Hepatic stellate cell (primary cell): ENCODE measurements around the gene SPTSSA.
"Not testable (repeated sequence)": the region's sequence is repeated elsewhere in the genome, so short reads cannot be mapped to it uniquely, and the experiment has no call there.

Source experiments
- DNase-seq: peaks from one replicate; pipeline ENCODE4 v3.0.0; 2011; ENCODE audit warnings: low spot score

Gene SPTSSA

DNA sequence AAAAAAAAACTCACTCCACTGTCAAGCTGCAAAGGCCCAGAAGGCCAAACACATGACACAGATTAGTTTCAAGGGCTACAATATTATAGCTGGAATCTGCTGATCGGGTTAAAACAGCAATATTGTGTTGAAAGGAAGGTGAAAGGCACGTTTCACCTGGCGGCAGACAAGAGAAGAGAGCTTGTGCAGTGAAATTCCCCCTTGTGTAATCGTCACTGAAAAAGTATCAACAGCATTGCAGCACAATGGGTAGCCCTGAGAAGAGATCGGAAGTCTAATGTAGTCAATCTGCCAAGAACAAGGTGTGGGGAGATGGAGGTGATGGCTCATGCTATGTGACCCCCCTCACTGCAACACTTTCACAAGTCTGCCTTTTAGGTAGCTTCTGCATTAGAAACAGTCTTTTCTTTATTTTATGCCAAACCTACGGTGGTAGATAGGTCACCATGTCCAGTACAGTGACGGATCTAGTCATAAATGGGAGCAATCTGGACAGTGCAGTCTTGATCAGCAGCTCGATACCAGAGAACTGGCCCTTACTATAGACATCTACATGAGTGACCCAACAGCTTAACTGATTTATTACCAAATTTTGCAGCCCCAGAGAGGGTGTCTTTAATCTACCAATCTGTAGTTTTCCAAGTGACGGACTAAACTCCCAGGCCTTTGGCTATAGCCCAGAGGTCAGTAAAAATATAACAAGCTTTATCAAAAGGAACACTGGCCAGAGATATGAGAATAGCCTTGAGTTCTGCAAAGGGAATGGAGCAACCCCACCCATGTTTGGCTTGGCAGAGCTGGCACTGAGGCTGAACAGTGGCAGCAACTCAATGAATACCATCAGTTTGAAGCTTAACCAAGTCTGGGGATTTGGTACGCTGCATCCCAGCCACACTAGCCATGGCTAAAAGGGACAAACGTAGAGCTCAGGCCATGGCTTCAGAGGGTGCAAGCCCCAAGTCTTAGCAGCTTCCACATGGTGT, 35.4 kb downstream of the SPTSSA start:
- DNase-seq: no peak

DNA sequence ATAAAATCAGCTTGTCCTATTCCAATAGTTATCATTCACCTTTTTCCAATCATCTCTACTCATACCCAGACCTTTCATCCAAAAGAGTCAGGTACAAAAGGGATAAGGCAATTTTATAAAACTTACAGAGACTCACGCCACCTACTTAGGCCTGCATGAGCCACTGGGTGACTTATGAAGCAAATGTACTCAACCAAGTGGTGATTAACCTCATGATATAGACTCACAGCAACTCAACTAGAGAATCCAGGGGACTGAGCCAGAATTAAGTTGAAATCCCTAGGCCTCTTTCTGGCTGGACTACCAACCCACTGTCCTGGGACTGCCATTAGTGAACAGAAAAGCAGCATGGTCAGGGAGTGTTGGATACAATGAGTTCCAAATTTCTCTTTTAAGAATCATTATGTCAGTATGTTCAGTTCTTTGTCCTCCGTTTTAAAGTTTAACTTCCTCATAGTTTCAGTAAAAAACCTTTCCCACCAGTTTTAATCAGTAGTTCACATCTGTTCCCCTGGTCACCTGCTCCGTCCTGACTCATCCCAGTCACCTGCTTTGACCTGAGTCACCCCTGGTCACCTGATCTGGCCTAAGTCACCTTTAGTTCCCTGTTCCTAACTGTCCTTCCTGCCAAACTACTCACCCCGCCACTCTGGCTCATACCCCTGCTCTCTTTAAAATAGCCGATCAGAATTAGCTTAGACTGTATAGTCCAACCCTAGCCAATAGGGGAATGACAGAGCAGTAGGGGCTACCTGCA, 36.8 kb downstream of the SPTSSA start:
- DNase-seq: no peak

DNA sequence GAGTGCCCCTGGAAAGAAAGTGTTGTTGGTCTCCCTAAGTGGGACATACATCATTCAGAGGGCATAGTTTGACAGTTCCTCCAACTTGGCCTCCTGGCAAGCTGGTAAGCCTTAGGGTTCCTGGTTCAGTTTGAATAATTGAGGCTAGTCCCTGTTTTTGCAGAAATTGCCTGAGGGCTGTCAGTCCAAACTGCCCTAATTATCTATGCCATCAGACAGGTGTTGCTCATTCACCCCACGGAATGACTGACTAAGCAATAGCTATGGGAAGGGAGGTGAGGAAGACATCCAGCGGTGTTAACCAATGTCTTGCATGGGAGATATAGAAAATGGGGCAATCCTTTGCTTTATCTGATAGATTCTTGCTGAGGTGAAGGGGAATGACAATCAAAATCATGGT, 37.6 kb downstream of the SPTSSA start:
- DNase-seq: no peak

DNA sequence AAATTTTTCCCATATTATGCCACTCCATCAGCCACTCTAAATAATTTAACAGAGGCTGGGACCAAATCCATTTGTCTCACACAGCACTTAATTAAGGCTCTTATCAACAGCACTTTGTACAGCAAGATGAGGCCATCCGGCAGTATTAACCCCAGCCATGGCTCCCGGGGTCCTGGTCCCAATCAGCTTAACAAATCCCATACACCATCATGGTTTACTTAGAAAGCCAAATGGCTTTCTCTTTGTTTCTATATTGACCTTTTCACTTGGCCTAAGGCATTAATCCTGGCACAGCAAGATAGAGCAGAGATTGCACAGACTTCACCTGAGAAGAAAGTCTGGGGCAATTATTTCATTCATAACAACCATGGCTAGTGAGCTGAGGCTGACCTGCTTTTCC, 38.6 kb downstream of the SPTSSA start:
- DNase-seq: no peak

DNA sequence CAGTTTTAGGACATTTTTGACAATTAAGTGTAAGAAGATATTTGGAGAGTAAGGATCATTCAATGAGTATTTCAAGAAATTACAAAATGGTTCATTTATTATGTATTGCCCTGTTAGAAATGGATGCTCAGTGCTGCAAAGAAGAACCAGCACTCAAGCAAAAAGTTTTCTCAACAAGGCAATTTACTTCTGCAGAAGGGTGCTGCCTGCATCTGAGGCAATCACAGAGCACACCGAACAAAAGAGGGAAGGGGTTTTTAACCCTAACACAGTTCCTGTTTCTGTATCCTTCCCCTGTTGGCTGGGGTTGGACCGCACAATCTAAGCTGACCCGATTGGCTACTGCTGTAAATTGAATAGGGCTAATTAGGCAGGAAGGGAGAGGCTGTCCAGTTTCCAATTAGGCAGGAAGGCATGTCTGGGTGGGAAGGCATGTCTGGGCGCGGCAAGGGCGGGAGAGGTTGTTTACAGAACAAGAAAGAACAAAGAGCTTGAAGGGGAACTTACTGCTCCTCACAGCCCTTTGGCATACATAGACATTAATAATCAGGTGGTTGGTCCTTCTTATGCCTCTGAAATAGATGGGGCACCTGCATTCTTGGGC, 41.4 kb downstream of the SPTSSA start:
- DNase-seq: no peak

DNA sequence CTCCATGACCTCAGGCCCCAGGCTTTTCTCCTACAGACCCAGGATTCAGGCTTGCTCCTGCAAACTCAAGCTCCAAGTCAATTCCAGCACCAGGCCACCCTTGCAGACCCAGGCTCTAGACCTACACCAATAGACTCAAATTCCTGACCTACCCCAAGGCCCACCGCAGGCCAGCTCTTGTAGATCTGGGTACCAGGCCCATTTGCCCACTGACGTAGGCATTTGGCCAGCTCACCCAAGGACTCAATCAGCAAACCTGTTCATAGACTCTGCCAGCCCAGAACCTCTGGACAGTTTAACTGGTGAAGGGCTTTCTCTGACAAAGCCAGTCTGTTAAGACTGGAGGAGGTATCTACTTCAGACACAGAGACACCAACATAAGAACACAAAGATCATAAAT, 52.3 kb downstream of the SPTSSA start:
- DNase-seq: no peak

DNA sequence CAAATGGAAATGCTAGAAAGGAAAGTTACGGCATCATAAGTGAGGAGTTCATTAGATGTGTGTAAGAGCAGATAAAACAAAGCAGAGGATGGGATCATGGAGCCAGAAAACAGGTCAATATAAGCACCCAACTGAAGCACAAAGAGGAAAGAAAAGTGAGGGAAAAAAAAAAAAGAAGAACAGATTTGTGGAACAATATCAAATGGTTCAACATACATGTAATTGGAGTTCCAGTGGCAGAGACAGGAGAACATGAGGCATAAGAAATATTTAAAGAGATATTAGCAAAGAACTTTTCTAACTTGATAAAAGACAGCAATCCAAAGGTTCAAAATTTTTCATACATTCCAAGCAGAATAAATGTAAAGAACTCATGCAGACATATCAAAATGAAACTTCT, 54.1 kb downstream of the SPTSSA start:
- no peak for DNase-seq

DNA sequence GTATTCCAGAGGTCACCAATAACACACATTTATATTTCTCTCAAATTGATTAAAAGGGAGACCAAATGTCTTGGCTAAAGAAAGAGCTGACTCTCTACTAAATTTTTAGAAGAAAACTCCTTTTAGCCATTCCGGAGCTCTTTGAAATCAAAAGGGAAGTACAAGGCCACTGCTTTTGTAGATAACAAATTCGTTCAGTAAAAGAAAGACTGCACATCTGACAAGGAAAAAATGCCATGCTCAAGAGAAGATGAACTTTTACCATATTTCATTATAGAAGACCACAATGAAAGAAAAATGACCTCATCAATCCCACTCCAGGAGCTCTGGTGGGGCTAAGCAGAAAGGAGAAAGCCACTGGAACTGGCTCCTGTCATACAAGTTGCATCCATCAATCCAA, 57.6 kb downstream of the SPTSSA start:
- DNase-seq: no peak

DNA sequence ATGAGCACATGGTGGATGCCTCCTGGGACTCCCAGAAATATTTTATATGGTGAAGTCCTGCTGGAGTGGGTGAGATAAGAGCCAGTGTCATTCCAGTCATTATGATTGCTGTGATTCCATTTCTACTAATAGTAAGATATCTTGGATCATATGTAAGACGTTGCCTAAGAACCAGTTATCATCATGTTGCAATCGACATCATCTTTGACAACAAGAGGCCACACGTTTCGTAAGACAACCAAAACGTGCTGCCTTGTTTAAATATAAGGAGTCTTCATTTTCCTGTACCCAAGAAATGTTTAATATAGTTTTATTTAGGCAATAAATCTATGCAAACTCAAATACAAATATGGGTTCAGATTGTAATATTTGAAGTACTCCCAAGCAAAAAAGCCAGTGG, 58.4 kb downstream of the SPTSSA start:
- DNase-seq: no peak

DNA sequence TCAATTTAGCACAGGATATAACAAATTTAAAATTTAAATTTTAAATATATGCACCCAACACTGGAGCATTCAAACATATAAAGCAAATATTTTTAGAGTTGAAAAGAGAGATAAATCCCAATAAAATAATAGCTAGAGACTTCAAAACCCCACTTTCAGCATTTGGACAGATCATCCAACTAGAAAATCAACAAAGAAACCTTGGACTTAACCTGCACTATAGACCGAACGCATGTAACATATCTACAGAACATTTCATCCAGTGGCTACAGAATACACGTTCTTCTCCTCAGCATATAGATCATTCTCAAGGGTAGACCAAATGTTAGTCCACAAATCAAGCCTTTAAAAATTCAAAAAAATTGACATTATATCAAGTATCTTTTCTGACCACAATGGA, 64.0 kb downstream of the SPTSSA start:
- DNase-seq: no peak

DNA sequence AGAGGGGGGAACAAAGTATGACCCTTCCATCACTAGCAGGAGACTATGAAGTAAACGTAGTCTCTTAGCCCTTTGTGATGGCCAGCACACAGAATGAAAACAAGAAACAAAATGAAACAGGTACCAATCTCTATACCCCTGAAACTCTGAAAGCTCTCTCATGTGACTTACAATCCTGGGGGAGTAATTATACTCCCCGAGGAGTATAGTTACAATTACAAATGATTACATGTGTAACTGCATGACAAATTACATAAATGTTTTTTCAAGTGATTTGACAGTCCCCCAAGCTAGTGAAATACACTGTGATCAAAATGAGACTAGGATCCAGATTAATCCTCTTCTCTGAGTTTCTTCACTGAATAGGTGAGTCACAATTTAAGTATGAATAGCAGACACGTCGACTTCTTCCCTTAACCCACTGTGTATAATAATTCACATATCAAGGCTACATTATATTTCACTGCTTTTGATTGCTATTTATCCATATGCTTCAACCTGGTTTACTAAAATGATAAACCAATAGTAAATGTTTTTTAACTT, 74.0 kb downstream of the SPTSSA start:
- DNase-seq: no peak

DNA sequence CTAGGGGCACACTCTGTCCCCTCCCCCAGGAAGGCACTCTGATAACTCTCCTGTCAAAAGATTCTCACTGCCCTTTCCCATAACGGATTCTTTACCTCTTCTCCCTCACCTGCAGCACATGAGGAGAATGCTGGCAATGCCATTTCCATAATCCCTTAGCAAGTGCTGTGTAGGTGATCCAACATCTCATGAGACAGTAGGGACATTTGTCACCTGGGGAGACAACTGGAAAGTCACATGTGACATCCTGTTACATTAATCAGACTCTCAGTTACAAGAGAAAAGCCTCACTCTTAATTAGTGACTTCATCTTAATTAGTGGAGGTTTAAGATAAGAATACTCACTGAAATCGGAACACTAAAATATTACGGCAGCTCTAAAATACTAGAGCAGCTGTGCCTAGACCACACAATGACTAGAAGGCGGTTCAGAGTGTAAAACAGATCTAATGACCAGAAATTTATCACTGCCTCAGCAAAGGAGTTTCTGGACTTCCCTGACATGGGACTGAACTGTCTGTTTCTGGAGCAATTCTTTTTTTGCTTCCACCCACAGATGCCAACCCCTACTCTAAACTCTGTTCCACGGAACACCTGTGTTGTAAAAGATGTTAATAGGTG, 75.1 kb downstream of the SPTSSA start:
- no peak for DNase-seq

DNA sequence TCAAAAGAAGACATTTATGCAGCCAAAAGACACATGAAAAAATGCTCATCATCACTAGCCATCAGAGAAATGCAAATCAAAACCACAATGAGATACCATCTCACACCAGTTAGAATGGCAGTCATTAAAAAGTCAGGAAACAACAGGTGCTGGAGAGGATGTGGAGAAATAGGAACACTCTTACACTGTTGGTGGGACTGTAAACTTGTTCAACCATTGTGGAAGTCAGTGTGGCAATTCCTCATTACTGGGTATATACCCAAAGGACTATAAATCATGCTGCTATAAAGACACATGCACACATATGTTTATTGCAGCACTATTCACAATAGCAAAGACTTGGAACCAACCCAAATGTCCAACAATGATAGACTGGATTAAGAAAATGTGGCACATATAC, 76.2 kb downstream of the SPTSSA start:
- not testable (repeated sequence) for DNase-seq

DNA sequence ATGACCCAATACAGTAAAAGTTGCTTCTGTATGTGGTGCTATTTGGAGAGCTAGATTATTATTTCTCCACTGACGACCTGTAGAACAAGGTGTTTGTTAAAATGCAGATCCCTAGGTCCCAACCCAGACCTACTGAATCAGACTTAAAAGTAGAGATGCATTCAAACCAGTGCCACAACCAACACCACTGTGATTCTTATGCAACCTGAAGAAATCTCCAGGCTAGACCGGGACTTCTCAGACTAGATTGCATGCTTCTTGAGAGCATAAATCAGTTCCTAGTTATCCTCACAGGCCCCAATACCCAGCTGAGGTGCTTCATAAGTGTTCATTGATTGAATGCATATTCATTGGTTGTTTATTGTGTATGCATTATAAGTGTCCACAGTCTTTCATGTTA, 78.2 kb downstream of the SPTSSA start:
- DNase-seq: no peak
